Caco-2 (cell line): ENCODE results near the gene ANKRD7. TPM values are rescaled to one million over a fixed set of nuclear protein-coding genes. Genes with fewer than 3 reads are reported as not detected.

ENCODE experiments used
- BruUV-seq: library from RNA; stranded (reverse); fragments of 400-500 nt; replicated peaks from 2 replicates; lab custom pipeline; 2021; lab: Mats Ljungman, UMichigan
- CTCF ChIA-PET: fragments of 300-600 bp; sonication (Branson Sonifier 250); formaldehyde crosslinking; loops from one replicate; lab custom pipeline; 2022; ENCODE audit warnings: antibody characterized with exemption; lab: Charles Lee
- POLR2A ChIA-PET: fragments of 300-600 bp; sonication (Branson Sonifier 250); formaldehyde crosslinking; loops from one replicate; lab custom pipeline; 2022; ENCODE audit warnings: antibody characterized with exemption; lab: Charles Lee
- DNase-seq, 2 experiments: peaks; one replicate each; pipeline versions ENCODE4 v3.0.0 to v3.0.0-alpha.2; 2020 to 2022
- H3K27me3 ChIP-seq: replicated peaks from 2 replicates; pipeline ENCODE4 v1.6.0; 2011; ENCODE audit warnings: low read length; ENCODE audit not compliant: control insufficient read depth, insufficient read depth
- H3K36me3 ChIP-seq: 2 replicates; pipeline ENCODE4 v1.5.1; 2011; ENCODE audit warnings: low read length; ENCODE audit not compliant: control insufficient read depth, insufficient read depth
- H3K4me1 ChIP-seq: fragments of 250-450 bp; sonication (Bioruptor Pico); 2 replicates; pipeline ENCODE4 v1.5.1; 2020; ENCODE audit warnings: mild to moderate bottlenecking
- H3K4me3 ChIP-seq: 2 replicates; pipeline ENCODE4 v1.5.1; 2011; ENCODE audit warnings: low read depth, mild to moderate bottlenecking, control low read depth, low read length
- H3K9me3 ChIP-seq: fragments of 250-450 bp; sonication (Bioruptor Pico); 2 replicates; pipeline ENCODE4 v1.5.1; 2020; ENCODE audit warnings: mild to moderate bottlenecking, moderate library complexity
- H3K27ac Mint-ChIP-seq: one replicate; pipeline ENCODE4 v1.8.0; 2022; ENCODE audit warnings: mixed read lengths; ENCODE audit not compliant: unreplicated experiment
- H3K27me3 Mint-ChIP-seq: one replicate; pipeline ENCODE4 v1.8.0; 2022; ENCODE audit warnings: mixed read lengths; ENCODE audit not compliant: insufficient read depth, unreplicated experiment
- H3K36me3 Mint-ChIP-seq: one replicate; pipeline ENCODE4 v1.8.0; 2022; ENCODE audit warnings: mild to moderate bottlenecking, mixed read lengths; ENCODE audit not compliant: insufficient read depth, unreplicated experiment
- H3K4me1 Mint-ChIP-seq: one replicate; pipeline ENCODE4 v1.8.0; 2022; ENCODE audit warnings: low read depth, mixed read lengths; ENCODE audit not compliant: unreplicated experiment
- H3K4me3 Mint-ChIP-seq: one replicate; pipeline ENCODE4 v1.8.0; 2022; ENCODE audit warnings: mild to moderate bottlenecking, moderate library complexity, mixed read lengths; ENCODE audit not compliant: unreplicated experiment
- H3K9me3 Mint-ChIP-seq: one replicate; pipeline ENCODE4 v1.8.0; 2022; ENCODE audit warnings: mixed read lengths; ENCODE audit not compliant: unreplicated experiment
- CTCF ChIP-seq, 2 experiments: fragments of 200-600 bp in 1 of 2; IDR thresholded peaks; 1 replicate in 1 of 2; 2 replicates in 1 of 2; pipeline versions ENCODE4 v1.5.1 to v1.8.0; 2011 to 2022; ENCODE audit warnings: antibody characterized with exemption in 1 of 2, control low read depth in 1 of 2, inconsistent platforms in 1 of 2, low read depth in 1 of 2, low read length in 1 of 2, mild to moderate bottlenecking in 1 of 2, moderate library complexity in 1 of 2; ENCODE audit not compliant: insufficient read depth in 1 of 2, severe bottlenecking in 1 of 2, unreplicated experiment in 1 of 2
- intact Hi-C: fragments of 100-400 bp; cut with micrococcal nuclease; formaldehyde crosslinking; loops from one replicate; pipeline ENCODE4 v1.10.0; 2022; ENCODE audit not compliant: unreplicated experiment
- total RNA-seq: library from RNA; stranded (reverse); gene quantifications from 2 replicates; pipeline ENCODE4 v1.2.3, GENCODE V29; 2022

The ANKRD7 gene
- total RNA-seq, 1 experiment from 2014 or later, result not detected

DNA sequence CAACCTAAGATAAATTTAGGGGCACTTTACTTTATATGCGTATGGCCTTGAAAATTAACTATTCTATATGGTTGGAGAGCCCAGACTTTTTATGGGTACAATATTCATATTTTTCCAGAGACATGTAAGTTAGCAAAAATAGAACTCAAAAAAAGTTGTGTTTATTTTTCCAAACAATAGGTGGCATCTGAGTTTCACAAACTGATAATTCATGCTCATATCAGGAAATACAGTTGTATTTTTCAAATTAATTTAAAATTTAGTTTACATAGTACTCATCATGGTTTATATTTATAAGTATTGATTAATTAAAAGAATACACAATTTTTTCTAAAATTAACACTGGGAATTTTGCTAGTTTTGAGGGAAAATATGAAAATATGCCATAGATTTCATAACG lies 34.6 kb downstream of the ANKRD7 start:
- BruUV-seq, result no TSS peak
- Mint-ChIP-seq H3K36me3 (no peaks in the 10 kb centered on the region), H3K4me3 (no peak overlapping the region), H3K27ac (no peak overlapping the region), H3K9me3 (no peaks in the 10 kb centered on the region), H3K27me3 (peaks cover 2% of the 10 kb centered on the region), H3K4me1 (no peaks in the 10 kb centered on the region)
- intact Hi-C loops, result no loop called here
- H3K4me3 ChIP-seq, result no peak overlapping the region
- ChIA-PET CTCF (no interaction called here), POLR2A (no interaction called here)
- H3K4me1 ChIP-seq, result no peaks in the 10 kb centered on the region
- no peak for TF ChIP-seq CTCF (IDR thresholded peaks at IDR 0.05; ENCODE audit: insufficient read depth in 1 of 2, low read depth in 1 of 2, low read length in 1 of 2, severe bottlenecking in 1 of 2, unreplicated experiment in 1 of 2)
- no peaks in the 10 kb centered on the region for H3K27me3 ChIP-seq
- H3K9me3 ChIP-seq, result no peaks in the 10 kb centered on the region
- DNase-seq, result no peak
- H3K36me3 ChIP-seq, result no peaks in the 10 kb centered on the region

DNA sequence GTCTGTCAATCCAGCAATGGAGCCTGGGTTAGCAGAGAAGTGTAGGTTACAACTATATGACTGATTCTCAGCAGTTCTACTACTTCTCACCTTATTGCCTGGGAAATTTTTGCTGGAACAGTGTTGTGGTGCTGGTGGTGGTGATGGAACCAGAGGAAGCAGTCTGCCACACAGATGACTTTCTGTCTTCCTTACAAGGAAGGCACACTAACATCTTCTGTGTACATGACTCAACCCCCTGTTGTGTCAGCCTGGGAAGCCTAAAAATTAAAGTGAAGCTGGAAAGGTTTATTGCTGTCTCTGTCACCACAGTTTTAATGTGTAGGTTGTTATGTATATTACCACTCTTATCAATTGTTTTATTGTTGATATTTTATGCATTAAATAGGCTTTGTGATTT lies 40.3 kb downstream of the ANKRD7 start:
- no peaks in the 10 kb centered on the region for H3K9me3 ChIP-seq
- DNase-seq, result no peak
- Mint-ChIP-seq H3K4me1 (no peaks in the 10 kb centered on the region), H3K27me3 (peaks cover 2% of the 10 kb centered on the region), H3K27ac (no peak overlapping the region), H3K4me3 (no peak overlapping the region), H3K36me3 (no peaks in the 10 kb centered on the region), H3K9me3 (no peaks in the 10 kb centered on the region)
- no TSS peak for BruUV-seq
- no peaks in the 10 kb centered on the region for H3K36me3 ChIP-seq
- no peaks in the 10 kb centered on the region for H3K27me3 ChIP-seq
- H3K4me3 ChIP-seq, result no peak overlapping the region
- no peaks in the 10 kb centered on the region for H3K4me1 ChIP-seq
- TF ChIP-seq CTCF (IDR thresholded peaks at IDR 0.05; ENCODE audit: insufficient read depth in 1 of 2, low read depth in 1 of 2, low read length in 1 of 2, severe bottlenecking in 1 of 2, unreplicated experiment in 1 of 2), result no peak
- ChIA-PET CTCF (no interaction called here), POLR2A (no interaction called here)
- intact Hi-C loops, result no loop called here

GRCh38 chr7:118280319-118281012 lies 56.0 kb downstream of the ANKRD7 start:
- H3K4me3 ChIP-seq, result no peak overlapping the region
- no peaks in the 10 kb centered on the region for H3K9me3 Mint-ChIP-seq
- POLR2A ChIA-PET, result no interaction called here
- H3K27me3 Mint-ChIP-seq, result peaks cover 9% of the 10 kb centered on the region
- no peaks in the 10 kb centered on the region for H3K4me1 ChIP-seq
- no peaks in the 10 kb centered on the region for H3K27me3 ChIP-seq
- no peaks in the 10 kb centered on the region for H3K36me3 ChIP-seq
- no peaks in the 10 kb centered on the region for H3K36me3 Mint-ChIP-seq
- no peak for TF ChIP-seq CTCF (IDR thresholded peaks at IDR 0.05; ENCODE audit: insufficient read depth in 1 of 2, low read depth in 1 of 2, low read length in 1 of 2, severe bottlenecking in 1 of 2, unreplicated experiment in 1 of 2)
- no peaks in the 10 kb centered on the region for H3K9me3 ChIP-seq
- intact Hi-C loops, result no loop called here
- no TSS peak for BruUV-seq
- H3K4me3 Mint-ChIP-seq, result no peak overlapping the region
- DNase-seq, result no peak
- no peak overlapping the region for H3K27ac Mint-ChIP-seq
- peaks cover 6% of the 10 kb centered on the region for H3K4me1 Mint-ChIP-seq
- CTCF ChIA-PET, result no interaction called here
